Caco-2 (cell line): ENCODE measurements around the gene SRGAP2B. TPM values are rescaled to one million over a fixed set of nuclear protein-coding genes. Genes with fewer than 3 reads are reported as not detected.
"Not testable (repeated sequence)": the region's sequence is repeated elsewhere in the genome, so short reads cannot be mapped to it uniquely, and the experiment has no call there.

ENCODE experiments used
- BruUV-seq: library from RNA; stranded (reverse); fragments of 400-500 nt; replicated peaks from 2 replicates; lab custom pipeline; 2021; lab: Mats Ljungman, UMichigan
- CTCF ChIA-PET: fragments of 300-600 bp; sonication (Branson Sonifier 250); formaldehyde crosslinking; loops from one replicate; lab custom pipeline; 2022; ENCODE audit warnings: antibody characterized with exemption; lab: Charles Lee
- POLR2A ChIA-PET: fragments of 300-600 bp; sonication (Branson Sonifier 250); formaldehyde crosslinking; loops from one replicate; lab custom pipeline; 2022; ENCODE audit warnings: antibody characterized with exemption; lab: Charles Lee
- DNase-seq, 2 experiments: peaks; one replicate each; pipeline versions ENCODE4 v3.0.0 to v3.0.0-alpha.2; 2020 to 2022
- H3K27me3 ChIP-seq: replicated peaks from 2 replicates; pipeline ENCODE4 v1.6.0; 2011; ENCODE audit warnings: low read length; ENCODE audit not compliant: control insufficient read depth, insufficient read depth
- H3K36me3 ChIP-seq: 2 replicates; pipeline ENCODE4 v1.5.1; 2011; ENCODE audit warnings: low read length; ENCODE audit not compliant: control insufficient read depth, insufficient read depth
- H3K4me1 ChIP-seq: fragments of 250-450 bp; sonication (Bioruptor Pico); 2 replicates; pipeline ENCODE4 v1.5.1; 2020; ENCODE audit warnings: mild to moderate bottlenecking
- H3K4me3 ChIP-seq: 2 replicates; pipeline ENCODE4 v1.5.1; 2011; ENCODE audit warnings: low read depth, mild to moderate bottlenecking, control low read depth, low read length
- H3K9me3 ChIP-seq: fragments of 250-450 bp; sonication (Bioruptor Pico); 2 replicates; pipeline ENCODE4 v1.5.1; 2020; ENCODE audit warnings: mild to moderate bottlenecking, moderate library complexity
- H3K27ac Mint-ChIP-seq: one replicate; pipeline ENCODE4 v1.8.0; 2022; ENCODE audit warnings: mixed read lengths; ENCODE audit not compliant: unreplicated experiment
- H3K27me3 Mint-ChIP-seq: one replicate; pipeline ENCODE4 v1.8.0; 2022; ENCODE audit warnings: mixed read lengths; ENCODE audit not compliant: insufficient read depth, unreplicated experiment
- H3K36me3 Mint-ChIP-seq: one replicate; pipeline ENCODE4 v1.8.0; 2022; ENCODE audit warnings: mild to moderate bottlenecking, mixed read lengths; ENCODE audit not compliant: insufficient read depth, unreplicated experiment
- H3K4me1 Mint-ChIP-seq: one replicate; pipeline ENCODE4 v1.8.0; 2022; ENCODE audit warnings: low read depth, mixed read lengths; ENCODE audit not compliant: unreplicated experiment
- H3K4me3 Mint-ChIP-seq: one replicate; pipeline ENCODE4 v1.8.0; 2022; ENCODE audit warnings: mild to moderate bottlenecking, moderate library complexity, mixed read lengths; ENCODE audit not compliant: unreplicated experiment
- H3K9me3 Mint-ChIP-seq: one replicate; pipeline ENCODE4 v1.8.0; 2022; ENCODE audit warnings: mixed read lengths; ENCODE audit not compliant: unreplicated experiment
- intact Hi-C: fragments of 100-400 bp; cut with micrococcal nuclease; formaldehyde crosslinking; loops from one replicate; pipeline ENCODE4 v1.10.0; 2022; ENCODE audit not compliant: unreplicated experiment
- total RNA-seq: library from RNA; stranded (reverse); gene quantifications from 2 replicates; pipeline ENCODE4 v1.2.3, GENCODE V29; 2022

SRGAP2B gene
- total RNA-seq, 1 experiment from 2014 or later, result 6.5 TPM

DNA sequence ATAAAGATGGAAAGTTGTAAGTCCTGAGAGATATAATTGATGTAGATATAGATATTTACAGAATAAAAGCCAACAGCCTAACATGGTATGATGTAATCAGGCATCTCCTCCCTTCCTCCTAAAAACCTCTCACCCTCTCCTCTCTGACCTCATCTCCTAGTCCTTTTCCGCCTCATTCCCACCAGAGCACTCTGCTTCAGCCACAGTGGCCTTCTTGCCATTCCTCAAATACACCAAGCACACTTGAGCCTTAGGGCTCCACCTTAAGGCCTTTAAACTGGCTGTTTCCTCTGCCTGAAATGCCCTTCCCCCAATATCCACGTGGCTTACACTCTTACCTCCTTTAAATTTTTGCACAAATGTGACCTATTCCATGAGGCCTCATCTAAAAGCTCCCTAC lies 75.4 kb downstream of the SRGAP2B start:
- H3K4me1 ChIP-seq, H3K27me3 ChIP-seq, intact Hi-C loops, H3K36me3 Mint-ChIP-seq, CTCF ChIA-PET, H3K27ac Mint-ChIP-seq, H3K4me1 Mint-ChIP-seq, H3K9me3 Mint-ChIP-seq, H3K27me3 Mint-ChIP-seq, H3K4me3 ChIP-seq, DNase-seq, POLR2A ChIA-PET, H3K4me3 Mint-ChIP-seq, H3K9me3 ChIP-seq, H3K36me3 ChIP-seq, BruUV-seq: not testable (repeated sequence)

DNA sequence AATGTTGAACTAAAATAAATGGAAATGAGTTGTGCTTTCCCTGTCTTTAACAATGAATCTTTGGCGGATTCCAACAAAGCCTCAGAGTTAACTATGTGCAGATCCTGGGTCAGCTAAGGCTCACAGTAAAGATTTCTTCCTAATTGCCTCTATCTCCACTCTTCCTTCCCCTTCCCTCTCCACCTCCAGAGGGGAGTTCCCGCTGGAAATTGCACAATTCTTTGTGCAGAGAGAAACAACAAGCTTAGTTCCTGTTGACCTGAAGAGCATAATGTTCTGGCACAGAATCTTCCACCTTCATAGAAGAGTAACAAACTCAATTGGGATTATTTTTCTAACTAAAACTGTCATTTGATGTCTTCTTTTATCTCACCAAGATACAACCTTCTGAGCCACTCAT lies 77.4 kb downstream of the SRGAP2B start:
- H3K27me3 Mint-ChIP-seq, H3K4me3 ChIP-seq, H3K36me3 Mint-ChIP-seq, POLR2A ChIA-PET, intact Hi-C loops, CTCF ChIA-PET, H3K4me1 ChIP-seq, H3K27me3 ChIP-seq, H3K27ac Mint-ChIP-seq, BruUV-seq, H3K4me3 Mint-ChIP-seq, H3K9me3 ChIP-seq, H3K36me3 ChIP-seq, H3K4me1 Mint-ChIP-seq, H3K9me3 Mint-ChIP-seq, DNase-seq: not testable (repeated sequence)

DNA sequence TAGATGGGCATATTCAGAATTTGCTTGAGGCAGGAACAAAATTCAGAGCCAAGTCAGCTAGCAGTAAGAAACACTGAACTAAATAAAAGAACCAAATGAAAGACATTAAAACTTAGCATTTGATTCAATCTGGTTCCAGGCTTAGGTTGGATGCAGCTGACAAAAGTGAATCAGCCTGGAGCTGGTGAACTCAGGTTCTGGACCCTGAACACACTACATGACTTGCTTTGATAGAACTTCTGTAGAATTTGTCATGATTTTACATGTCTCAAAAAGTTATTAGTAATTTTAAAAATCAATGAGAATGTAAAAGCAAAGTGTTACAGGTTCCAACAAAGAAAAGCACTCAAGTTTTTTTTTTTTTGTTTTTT lies 78.7 kb downstream of the SRGAP2B start:
- H3K36me3 Mint-ChIP-seq, H3K9me3 ChIP-seq, H3K27ac Mint-ChIP-seq, H3K27me3 Mint-ChIP-seq, CTCF ChIA-PET, POLR2A ChIA-PET, BruUV-seq, H3K4me1 ChIP-seq, intact Hi-C loops, DNase-seq, H3K27me3 ChIP-seq, H3K4me3 ChIP-seq, H3K4me3 Mint-ChIP-seq, H3K9me3 Mint-ChIP-seq, H3K36me3 ChIP-seq, H3K4me1 Mint-ChIP-seq: not testable (repeated sequence)

DNA sequence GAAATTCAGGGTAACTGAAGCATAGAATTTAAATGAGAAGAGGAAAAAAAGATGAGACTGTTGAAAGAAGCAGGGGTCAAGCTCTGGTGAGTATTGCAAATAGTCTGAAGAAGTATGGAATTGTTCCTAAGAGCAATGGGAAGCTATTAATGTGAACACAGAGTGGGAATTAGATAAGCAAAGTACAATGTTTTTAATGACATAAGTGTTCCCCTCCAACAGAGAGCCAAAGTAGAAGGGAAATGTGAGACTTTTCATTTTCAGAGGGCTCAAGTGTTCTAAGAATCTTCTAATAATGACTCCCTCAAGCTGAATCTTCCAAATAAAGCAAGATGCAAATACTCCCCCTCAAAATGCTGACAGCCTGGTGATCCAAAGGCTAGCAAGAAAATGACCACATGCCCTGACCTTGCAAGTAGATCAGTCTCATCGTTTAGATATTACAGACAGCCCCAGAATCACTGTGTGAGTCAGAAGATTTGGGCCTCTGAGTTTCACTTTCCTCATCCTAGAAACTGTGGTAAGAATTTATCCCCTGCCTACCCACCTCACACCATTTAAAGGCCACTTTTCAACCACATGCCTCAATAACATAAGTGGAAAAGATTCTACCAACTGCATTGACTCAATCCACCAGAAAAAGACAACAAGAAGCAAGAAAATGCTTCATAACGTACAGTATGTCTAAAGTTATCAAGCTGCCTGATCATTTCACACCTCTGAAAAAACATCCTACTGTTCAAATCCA lies 79.2 kb downstream of the SRGAP2B start:
- H3K27ac Mint-ChIP-seq, intact Hi-C loops, CTCF ChIA-PET, BruUV-seq, H3K36me3 ChIP-seq, DNase-seq, H3K27me3 Mint-ChIP-seq, H3K9me3 Mint-ChIP-seq, POLR2A ChIA-PET, H3K27me3 ChIP-seq, H3K4me3 ChIP-seq, H3K4me3 Mint-ChIP-seq, H3K4me1 ChIP-seq, H3K36me3 Mint-ChIP-seq, H3K9me3 ChIP-seq, H3K4me1 Mint-ChIP-seq: not testable (repeated sequence)

DNA sequence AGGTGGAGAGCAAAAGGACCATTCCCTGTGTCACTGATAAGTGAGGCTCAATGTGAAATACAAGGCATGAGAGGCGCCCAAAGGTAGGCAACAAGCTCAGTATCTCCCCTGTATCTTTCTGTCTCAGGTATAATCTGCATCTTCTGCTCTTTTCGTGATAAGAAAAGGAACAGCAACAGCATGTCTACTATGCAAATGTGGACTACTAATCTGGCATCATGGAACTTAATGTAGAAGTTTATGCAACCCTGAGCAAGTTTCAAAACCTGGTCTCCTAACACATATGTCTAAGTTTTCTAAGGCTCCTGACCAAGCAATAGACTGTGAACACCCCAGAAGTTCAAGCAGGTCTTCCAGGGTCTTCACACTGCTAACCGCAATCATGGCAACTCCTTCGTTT lies 81.8 kb downstream of the SRGAP2B start:
- H3K36me3 ChIP-seq, CTCF ChIA-PET, H3K9me3 ChIP-seq, H3K4me3 Mint-ChIP-seq, H3K9me3 Mint-ChIP-seq, H3K4me1 ChIP-seq, H3K27me3 ChIP-seq, POLR2A ChIA-PET, H3K4me1 Mint-ChIP-seq, intact Hi-C loops, DNase-seq, H3K4me3 ChIP-seq, H3K36me3 Mint-ChIP-seq, H3K27ac Mint-ChIP-seq, BruUV-seq, H3K27me3 Mint-ChIP-seq: not testable (repeated sequence)

DNA sequence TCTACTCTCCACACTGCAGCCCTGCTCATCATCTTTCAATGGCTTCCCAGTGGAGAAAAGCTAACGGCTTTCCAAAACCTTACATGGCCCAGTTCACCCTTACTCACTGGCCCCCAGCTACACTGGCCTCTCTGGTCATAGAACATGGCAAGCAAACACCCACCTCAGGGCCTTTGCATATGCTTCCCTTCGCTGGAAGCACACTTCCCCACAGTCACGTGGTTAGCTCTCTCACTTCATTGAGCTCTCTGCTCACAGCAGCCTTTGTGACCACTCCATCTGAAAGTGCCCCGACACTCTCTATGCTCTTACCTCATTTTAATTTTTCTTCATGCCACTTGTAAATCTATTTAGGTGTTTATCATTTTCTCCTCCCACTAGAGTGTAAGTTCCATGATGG lies 83.3 kb downstream of the SRGAP2B start:
- H3K9me3 Mint-ChIP-seq, H3K4me1 ChIP-seq, CTCF ChIA-PET, H3K27me3 Mint-ChIP-seq, H3K36me3 Mint-ChIP-seq, H3K36me3 ChIP-seq, H3K27me3 ChIP-seq, H3K4me1 Mint-ChIP-seq, BruUV-seq, H3K27ac Mint-ChIP-seq, H3K4me3 ChIP-seq, H3K9me3 ChIP-seq, POLR2A ChIA-PET, H3K4me3 Mint-ChIP-seq, DNase-seq, intact Hi-C loops: not testable (repeated sequence)

DNA sequence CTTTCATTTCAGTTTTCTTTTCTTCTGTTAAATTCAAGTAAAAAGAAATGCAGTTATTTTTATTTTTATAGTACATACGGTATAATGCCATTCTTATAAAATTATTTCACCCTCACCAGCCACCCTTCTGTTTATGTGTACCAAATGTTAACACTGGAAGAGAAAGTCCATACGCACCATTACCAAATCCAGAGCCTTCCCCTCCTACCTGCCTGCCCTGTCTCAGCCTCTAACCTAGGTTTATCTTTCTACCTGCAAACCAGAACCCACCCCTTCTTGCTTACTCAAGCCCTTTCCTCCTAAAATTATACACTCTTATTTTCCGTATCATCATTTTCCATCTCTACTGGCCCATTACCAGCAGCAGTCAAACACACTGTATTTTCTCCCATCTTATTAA lies 84.5 kb downstream of the SRGAP2B start:
- H3K9me3 Mint-ChIP-seq, H3K36me3 Mint-ChIP-seq, H3K4me1 ChIP-seq, H3K4me3 ChIP-seq, POLR2A ChIA-PET, CTCF ChIA-PET, H3K4me3 Mint-ChIP-seq, BruUV-seq, H3K27me3 Mint-ChIP-seq, intact Hi-C loops, H3K27me3 ChIP-seq, H3K4me1 Mint-ChIP-seq, H3K36me3 ChIP-seq, H3K27ac Mint-ChIP-seq, H3K9me3 ChIP-seq, DNase-seq: not testable (repeated sequence)
